H1 (cell line): ENCODE data around the gene SMU1. TPM values are rescaled to one million over a fixed set of nuclear protein-coding genes. Genes with fewer than 3 reads are reported as not detected.
"Not testable (repeated sequence)": the region's sequence is repeated elsewhere in the genome, so short reads cannot be mapped to it uniquely, and the experiment has no call there.

ENCODE experiments used
- CTCF ChIA-PET: fragments of 300-600 bp; sonication (Branson Sonifier 250); formaldehyde crosslinking; loops from one replicate; lab custom pipeline; 2021; ENCODE audit not compliant: partially characterized antibody; lab: Charles Lee
- POLR2A ChIA-PET: fragments of 300-600 bp; sonication (Branson Sonifier 250); formaldehyde crosslinking; loops from one replicate; lab custom pipeline; 2021; ENCODE audit warnings: inconsistent platforms; ENCODE audit not compliant: partially characterized antibody; lab: Charles Lee
- DNase-seq, 2 experiments: peaks; one replicate each; pipeline versions ENCODE4 v3.0.0 to v3.0.0-alpha.2; 2010 to 2022; ENCODE audit warnings: low spot score in 2 of 2, low read depth in 1 of 2, mixed read lengths in 1 of 2
- FAIRE-seq: peaks from 2 replicates; lab custom pipeline; 2011; peaks lifted over from hg19 to GRCh38; lab: Jason Lieb, UNC
- H2AFZ ChIP-seq: 2 replicates; pipeline ENCODE4 v1.8.1; 2012; ENCODE audit warnings: low read length, inconsistent platforms
- H2AK5ac ChIP-seq: 2 replicates; pipeline ENCODE4 v1.6.1; 2013; ENCODE audit warnings: low read depth, low read length
- H2BK120ac ChIP-seq: replicated peaks from 2 replicates; pipeline ENCODE3; 2013; ENCODE audit warnings: low read depth, low read length, inconsistent platforms
- H2BK12ac ChIP-seq: 2 replicates; pipeline ENCODE4 v1.6.1; 2013; ENCODE audit warnings: low read depth, low read length
- H2BK15ac ChIP-seq: 2 replicates; pipeline ENCODE4 v1.6.1; 2013; ENCODE audit warnings: low read length
- H2BK20ac ChIP-seq: 2 replicates; pipeline ENCODE4 v1.6.1; 2013; ENCODE audit warnings: low read length
- H2BK5ac ChIP-seq: 2 replicates; pipeline ENCODE4 v1.6.1; 2013; ENCODE audit warnings: low read depth, low read length
- H3K14ac ChIP-seq: 2 replicates; pipeline ENCODE4 v1.6.1; 2013; ENCODE audit warnings: inconsistent platforms; ENCODE audit not compliant: insufficient read length
- H3K18ac ChIP-seq: 2 replicates; pipeline ENCODE4 v1.6.1; 2013; ENCODE audit warnings: low read length; ENCODE audit errors: extremely low read depth
- H3K23ac ChIP-seq: 2 replicates; pipeline ENCODE4 v1.6.1; 2013; ENCODE audit warnings: inconsistent platforms; ENCODE audit not compliant: insufficient read length
- H3K23me2 ChIP-seq: 2 replicates; pipeline ENCODE4 v1.6.1; 2013; ENCODE audit warnings: low read depth, low read length
- H3K27ac ChIP-seq: 2 replicates; pipeline ENCODE4 v1.6.1; 2011; ENCODE audit warnings: low read depth, low read length, inconsistent platforms
- H3K27me3 ChIP-seq, 4 experiments: replicated peaks in 1 of 4; 1 replicate in 1 of 4; 2 replicates in 3 of 4; pipeline versions ENCODE4 v1.6.1 to v1.8.1; 2011 to 2013; ENCODE audit warnings: low read length in 3 of 4, mild to moderate bottlenecking in 3 of 4, inconsistent platforms in 2 of 4, mixed read lengths in 2 of 4, moderate library complexity in 1 of 4; ENCODE audit not compliant: control insufficient read depth in 3 of 4, insufficient read depth in 3 of 4; ENCODE audit errors: extremely low read depth in 1 of 4
- H3K36me3 ChIP-seq, 4 experiments: 2 replicates each; pipeline versions ENCODE4 v1.6.1 to v1.8.1; 2011 to 2013; ENCODE audit warnings: mild to moderate bottlenecking in 4 of 4, low read length in 3 of 4, moderate library complexity in 2 of 4, control low read depth in 1 of 4, inconsistent platforms in 1 of 4; ENCODE audit not compliant: insufficient read depth in 4 of 4, control insufficient read depth in 2 of 4
- H3K4ac ChIP-seq: replicated peaks from 2 replicates; pipeline ENCODE3; 2013; ENCODE audit warnings: low read length, low read depth, mixed read lengths, inconsistent platforms; ENCODE audit not compliant: insufficient read length
- H3K4me1 ChIP-seq, 4 experiments: replicated peaks in 1 of 4; 1 replicate in 1 of 4; 2 replicates in 3 of 4; pipeline versions ENCODE4 v1.6.1 to v1.8.1; 2011 to 2013; ENCODE audit warnings: low read length in 3 of 4, inconsistent platforms in 2 of 4, mixed read lengths in 1 of 4; ENCODE audit not compliant: insufficient read depth in 4 of 4, control insufficient read depth in 3 of 4
- H3K4me2 ChIP-seq, 2 experiments: 2 replicates each; pipeline versions ENCODE4 v1.6.1 to v1.8.1; 2011 to 2013; ENCODE audit warnings: low read depth in 2 of 2, low read length in 2 of 2, control low read depth in 1 of 2, inconsistent platforms in 1 of 2, mild to moderate bottlenecking in 1 of 2; ENCODE audit not compliant: insufficient read depth in 1 of 2
- H3K4me3 ChIP-seq, 4 experiments: fragments of 200-600, 300-600 bp in 1 of 4; sonication (generic), shearing (Covaris generic), sonication (Bioruptor Twin) in 1 of 4; 2 replicates each; pipeline versions ENCODE4 v1.5.1 to v1.8.1; 2011 to 2016; ENCODE audit warnings: low read length in 4 of 4, low read depth in 3 of 4, control low read depth in 2 of 4, inconsistent platforms in 2 of 4, mild to moderate bottlenecking in 2 of 4, mixed read lengths in 1 of 4, moderate library complexity in 1 of 4; ENCODE audit not compliant: insufficient read depth in 2 of 4; ENCODE audit errors: extremely low read depth in 1 of 4
- H3K56ac ChIP-seq: replicated peaks from 2 replicates; pipeline ENCODE3; 2013; ENCODE audit warnings: low read depth, mild to moderate bottlenecking, mixed read lengths, low read length, inconsistent platforms; ENCODE audit not compliant: insufficient read length
- H3K79me1 ChIP-seq: 2 replicates; pipeline ENCODE4 v1.6.1; 2013; ENCODE audit warnings: low read depth, low read length, control low read depth
- H3K79me2 ChIP-seq, 2 experiments: 2 replicates each; pipeline versions ENCODE4 v1.6.1 to v1.8.1; 2012 to 2013; ENCODE audit warnings: low read length in 2 of 2, mild to moderate bottlenecking in 2 of 2, inconsistent platforms in 1 of 2; ENCODE audit not compliant: insufficient read depth in 2 of 2, control insufficient read depth in 1 of 2
- H3K9ac ChIP-seq, 4 experiments: replicated peaks in 1 of 4; 1 replicate in 1 of 4; 2 replicates in 3 of 4; pipeline versions ENCODE4 v1.6.1 to v1.8.1; 2011 to 2013; ENCODE audit warnings: low read depth in 3 of 4, low read length in 3 of 4, control low read depth in 2 of 4, mild to moderate bottlenecking in 2 of 4, moderate library complexity in 2 of 4, inconsistent platforms in 1 of 4; ENCODE audit errors: extremely low read depth in 1 of 4
- H3K9me3 ChIP-seq, 2 experiments: 2 replicates each; pipeline versions ENCODE4 v1.6.1 to v1.8.1; 2012 to 2013; ENCODE audit warnings: mild to moderate bottlenecking in 2 of 2, moderate library complexity in 2 of 2, control low read depth in 1 of 2, inconsistent platforms in 1 of 2, low read depth in 1 of 2, low read length in 1 of 2, mixed read lengths in 1 of 2; ENCODE audit not compliant: insufficient read depth in 2 of 2
- H4K20me1 ChIP-seq, 2 experiments: replicated peaks in 1 of 2; 2 replicates each; pipeline versions ENCODE3 to v1.8.1; 2011 to 2013; ENCODE audit warnings: inconsistent platforms in 2 of 2, low read length in 2 of 2, mild to moderate bottlenecking in 1 of 2; ENCODE audit not compliant: insufficient read depth in 2 of 2, control insufficient read depth in 1 of 2
- H4K5ac ChIP-seq: 2 replicates; pipeline ENCODE4 v1.6.1; 2013; ENCODE audit warnings: low read length, low read depth, mixed read lengths, inconsistent platforms; ENCODE audit not compliant: insufficient read length
- H4K8ac ChIP-seq: 2 replicates; pipeline ENCODE4 v1.8.0; 2013; ENCODE audit warnings: mild to moderate bottlenecking, moderate library complexity, low read length, inconsistent platforms; ENCODE audit not compliant: insufficient read depth; ENCODE audit errors: extremely low read depth
- H4K91ac ChIP-seq: replicated peaks from 2 replicates; pipeline ENCODE3; 2013; ENCODE audit warnings: low read length, mixed read lengths, inconsistent platforms; ENCODE audit not compliant: insufficient read length
- WGBS, 2 experiments: shearing (Covaris generic) in 1 of 2; methylation state at CpG; one replicate each; pipeline versions ENCODE4 v1.1.6 to v1.1.7; 2013 to 2015; ENCODE audit warnings: low lambda C conversion rate in 2 of 2, mixed read lengths in 2 of 2, inconsistent platforms in 1 of 2, low coverage in 1 of 2, missing lambda C conversion rate in 1 of 2; ENCODE audit not compliant: insufficient replicate concordance in 2 of 2, insufficient coverage in 1 of 2, insufficient read length in 1 of 2; ENCODE audit errors: extremely low coverage in 1 of 2, missing lambda C conversion rate in 1 of 2; 5-methylcytosine and 5-hydroxymethylcytosine counted together
- polyA plus RNA-seq, 7 experiments: library from polyadenylated mRNA; depleted of rRNA in 3 of 7; stranded (reverse) in 5 of 7; unstranded in 2 of 7; fragments of >200 nt in 5 of 7; fragments of 200-250 nt in 2 of 7; gene quantifications; 1 replicate in 5 of 7; 2 replicates in 1 of 7; 4 replicates in 1 of 7; pipeline versions ENCODE4 v1.2.1 to v1.2.3, GENCODE V29; 2011 to 2013; ENCODE audit warnings: missing spikeins in 2 of 7, mixed read lengths in 2 of 7
- total RNA-seq: library from RNA; stranded (reverse); fragmentation: NEBNext Ultra II Directional; extraction: Animal tissue kit (Norgen Biotek cat#: 25700); gene quantifications from 2 replicates; pipeline ENCODE4 v1.2.1, GENCODE V29; 2021

Gene SMU1
- total and polyA plus RNA-seq, 2 of the 8 experiments (the other 6 are each of a cell fraction or from before 2014, with no cell fraction given): 8.4 to 26.0 TPM

GRCh38 chr9:33000682-33001055, 75.8 kb downstream of the SMU1 start:
- Histone ChIP-seq H2BK5ac (peak overlapping the region; percentile 94; the same call in 1 of the 2 replicates), H4K8ac (peak overlapping the region; percentile 96; the same call in 1 of the 2 replicates), H3K4me3 (peak overlapping the region; percentile 75 to 100 (median 88)), H3K4me2 (peak overlapping the region; percentile 76 to 83), H3K79me2 (peaks cover 3 to 36% of the 10 kb centered on the region in 2 experiments; a peak in 3 of 4 replicates), H4K5ac (peak overlapping the region; percentile 59), H3K27ac (peak overlapping the region; percentile 93; the same call in 1 of the 2 replicates), H3K9ac (peak overlapping the region in 2 of 4 experiments; percentile 84 to 92; a peak in 5 of 7 replicates)
- H2AFZ ChIP-seq, H3K23ac ChIP-seq, DNase-seq, H3K4me1 ChIP-seq, H3K56ac ChIP-seq, H4K91ac ChIP-seq, H3K79me1 ChIP-seq, H2AK5ac ChIP-seq, H3K27me3 ChIP-seq, FAIRE-seq, H4K20me1 ChIP-seq, H2BK20ac ChIP-seq, H2BK15ac ChIP-seq, H3K18ac ChIP-seq, H3K23me2 ChIP-seq, H2BK12ac ChIP-seq, H3K4ac ChIP-seq, H3K14ac ChIP-seq, CTCF ChIA-PET, H2BK120ac ChIP-seq, H3K9me3 ChIP-seq, H3K36me3 ChIP-seq: not testable (repeated sequence)
- WGBS, 2 experiments: 16% methylated on average over 10 of the region's 12 CpGs; no CpG with 5 or more reads in 1 of the 2 experiments
- POLR2A ChIA-PET: interaction anchor here (0.6 to 6.6 kb wide), 5 partner anchors 8 to 56 kb away, joined by 3 to 67 read pairs (median 6); partner anchors contain the start of gene DNAJA1
